Muscle of leg (tissue), 11 donors: ENCODE measurements around the gene BLVRA. TPM values are rescaled to one million over a fixed set of nuclear protein-coding genes. Genes with fewer than 3 reads are reported as not detected.
A peak's percentile ranks its signal among the peaks of the same experiment; 100 is the strongest.
"Not testable (repeated sequence)": the region's sequence is repeated elsewhere in the genome, so short reads cannot be mapped to it uniquely, and the experiment has no call there.

ENCODE experiments used
- DNase-seq: peaks from one replicate; pipeline ENCODE4 v3.0.0; 2013
- H3K27ac ChIP-seq: one replicate; pipeline ENCODE4 v1.5.1; 2013; ENCODE audit warnings: mild to moderate bottlenecking, low read length, control low read depth
- H3K27me3 ChIP-seq: one replicate; pipeline ENCODE4 v1.6.1; 2013; ENCODE audit warnings: low read length; ENCODE audit not compliant: control insufficient read depth, insufficient read depth
- H3K36me3 ChIP-seq: one replicate; pipeline ENCODE4 v1.6.1; 2013; ENCODE audit warnings: low read length; ENCODE audit not compliant: control insufficient read depth, insufficient read depth
- H3K4me1 ChIP-seq: one replicate; pipeline ENCODE4 v1.6.1; 2013; ENCODE audit warnings: low read length; ENCODE audit not compliant: control insufficient read depth, insufficient read depth
- H3K4me3 ChIP-seq: one replicate; pipeline ENCODE4 v1.5.1; 2013; ENCODE audit warnings: low read length, control low read depth
- H3K9me3 ChIP-seq: replicated peaks from 2 replicates; pipeline ENCODE4 v1.6.1; 2013; ENCODE audit warnings: low read depth, low read length; ENCODE audit not compliant: control insufficient read depth
- WGBS: methylation state at CpG from one replicate; pipeline ENCODE4 v1.1.5; 2013; ENCODE audit warnings: missing lambda C conversion rate; ENCODE audit not compliant: insufficient coverage; 5-methylcytosine and 5-hydroxymethylcytosine counted together
- polyA plus RNA-seq, 8 donors: library from polyadenylated mRNA; unstranded; fragments of 120-200 nt; gene quantifications; one replicate each; pipeline versions ENCODE4 v1.2.1 to v1.2.3, GENCODE V29; 2013; ENCODE audit warnings: inconsistent platforms in 1 of 8, low replicate concordance in 1 of 8; ENCODE audit not compliant: insufficient read length in 8 of 8, insufficient read depth in 1 of 8
- total RNA-seq: library from RNA; stranded (reverse); fragments of 120-200 nt; gene quantifications from one replicate; pipeline ENCODE4 v1.2.4, GENCODE V29; 2013

BLVRA gene
- total and polyA plus RNA-seq, 9 donors, result 22.9 to 39.5 (median 36.3) TPM

DNA sequence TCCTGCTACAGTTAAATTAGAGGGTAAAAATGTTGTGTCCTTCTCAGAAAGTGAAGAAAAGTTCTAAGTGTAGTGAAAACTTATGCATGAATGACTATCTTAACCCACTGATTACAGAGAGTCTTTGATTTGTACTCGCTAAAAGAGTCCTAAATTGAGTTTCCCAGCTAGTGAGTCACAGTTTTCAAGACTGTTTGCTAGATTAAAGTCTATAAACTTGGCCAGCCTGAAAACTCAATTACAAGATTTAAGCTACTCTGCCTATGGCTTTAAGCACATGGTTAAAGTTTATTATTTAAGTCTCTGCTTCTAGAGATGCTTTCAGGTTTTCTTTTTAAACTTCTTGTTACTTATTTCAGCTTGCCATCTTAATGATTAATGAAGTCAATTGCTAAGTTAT, 66.5 kb downstream of the BLVRA start:
- no peaks in the 10 kb centered on the region for H3K4me1 ChIP-seq
- H3K27me3 ChIP-seq, result peaks cover 10% of the 10 kb centered on the region
- H3K4me3 ChIP-seq, result no peak overlapping the region
- H3K27ac ChIP-seq, result no peak overlapping the region
- DNase-seq, result no peak
- H3K9me3 ChIP-seq, result no peaks in the 10 kb centered on the region
- no CpG with 5 or more reads among the region's 1 CpG for WGBS
- H3K36me3 ChIP-seq, result no peaks in the 10 kb centered on the region

DNA sequence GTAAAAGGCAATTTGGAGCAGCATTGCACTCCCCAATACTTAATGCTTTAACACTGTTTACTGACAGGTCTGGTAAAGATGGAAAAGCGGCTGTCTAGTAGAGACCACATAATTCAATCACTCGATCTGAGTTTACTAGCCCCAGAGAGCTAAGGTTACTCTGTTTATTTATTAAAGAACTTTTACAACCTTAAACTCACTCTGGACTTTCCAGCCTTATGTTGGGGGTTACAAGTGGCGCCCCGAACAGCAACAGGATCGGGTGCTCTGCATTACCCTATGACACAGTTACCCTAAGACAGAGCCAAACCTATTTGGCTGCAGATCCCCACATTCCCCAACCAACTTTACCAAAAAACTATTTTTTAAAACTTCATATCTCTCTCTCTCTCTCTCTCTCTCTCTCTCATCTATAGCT, 66.9 kb downstream of the BLVRA start:
- Histone ChIP-seq H3K27ac (no peak overlapping the region), H3K9me3 (no peaks in the 10 kb centered on the region), H3K4me1 (no peaks in the 10 kb centered on the region), H3K27me3 (peaks cover 10% of the 10 kb centered on the region), H3K36me3 (no peaks in the 10 kb centered on the region), H3K4me3 (no peak overlapping the region)
- DNase-seq, result no peak
- WGBS, result 70% methylated on average over 2 of the region's 5 CpGs

GRCh38 chr7:43830917-43831316, 72.4 kb downstream of the BLVRA start:
- H3K27ac ChIP-seq, H3K36me3 ChIP-seq, H3K4me3 ChIP-seq, H3K4me1 ChIP-seq, DNase-seq, H3K27me3 ChIP-seq, H3K9me3 ChIP-seq: not testable (repeated sequence)

- peak; percentile 18 for DNase-seq
- no peaks in the 10 kb centered on the region for H3K36me3 ChIP-seq
- no peaks in the 10 kb centered on the region for H3K27me3 ChIP-seq
- no peak overlapping the region for H3K27ac ChIP-seq
- peaks cover 3% of the 10 kb centered on the region for H3K9me3 ChIP-seq
- peaks cover 2% of the 10 kb centered on the region for H3K4me1 ChIP-seq
- WGBS, result 80% methylated on average over 3 of the region's 8 CpGs
- no peak overlapping the region for H3K4me3 ChIP-seq
Measured at GRCh38 chr7:43834463-43835251, 76.2 kb downstream of the BLVRA start.

DNA sequence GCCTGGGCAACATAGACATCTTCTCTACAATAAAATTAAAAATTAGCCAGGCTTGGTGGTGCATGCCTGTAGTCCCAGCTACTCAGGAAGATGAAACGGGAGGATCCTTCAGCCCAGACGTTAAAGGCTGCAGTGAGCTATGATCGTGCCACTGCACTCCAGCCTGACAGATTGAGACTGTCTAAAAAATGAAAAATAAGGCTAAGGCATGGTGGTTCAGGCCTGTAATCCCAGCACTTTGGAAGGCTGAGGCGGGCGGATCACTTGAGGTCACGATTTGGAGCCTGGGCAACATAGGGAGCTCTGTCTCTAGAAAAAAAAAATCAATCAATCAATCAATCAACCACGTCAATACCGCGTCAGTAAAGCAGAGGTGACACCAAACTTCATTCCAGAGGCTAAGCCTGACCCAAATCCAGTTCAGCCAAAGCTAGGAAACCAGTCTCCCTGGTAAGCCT, 79.8 kb downstream of the BLVRA start:
- Histone ChIP-seq H3K36me3 (no peaks in the 10 kb centered on the region), H3K4me1 (peaks cover 2% of the 10 kb centered on the region), H3K9me3 (no peaks in the 10 kb centered on the region), H3K27ac (no peak overlapping the region), H3K27me3 (no peaks in the 10 kb centered on the region), H3K4me3 (no peak overlapping the region)
- no peak for DNase-seq
- WGBS, result 91% methylated on average over 4 of the region's 9 CpGs

GRCh38 chr7:43843296-43843695, 84.8 kb downstream of the BLVRA start:
- H3K36me3 ChIP-seq, result no peaks in the 10 kb centered on the region
- H3K9me3 ChIP-seq, result no peaks in the 10 kb centered on the region
- DNase-seq, result no peak
- no peak overlapping the region for H3K27ac ChIP-seq
- H3K27me3 ChIP-seq, result no peaks in the 10 kb centered on the region
- 95% methylated on average over 3 of the region's 4 CpGs for WGBS
- H3K4me3 ChIP-seq, result no peak overlapping the region
- peaks cover 2% of the 10 kb centered on the region for H3K4me1 ChIP-seq

DNA sequence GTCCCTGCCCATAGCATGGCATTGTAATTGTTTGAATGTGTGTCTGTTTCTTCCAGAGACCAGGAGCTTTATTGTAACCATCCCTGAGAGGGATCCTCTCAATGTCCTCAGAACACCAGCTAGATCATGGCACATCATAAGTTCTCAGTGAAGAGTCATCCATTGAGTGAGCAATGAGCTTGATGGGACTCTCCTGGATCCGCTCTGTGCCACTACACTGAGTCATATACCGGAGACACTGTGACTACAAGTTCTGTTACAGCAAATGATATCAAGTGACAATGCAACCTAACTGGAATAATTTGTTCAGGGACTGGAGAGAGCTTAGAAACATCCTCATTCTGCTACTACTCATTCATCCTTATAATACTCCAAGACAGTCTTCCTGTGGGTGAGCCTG, 85.8 kb downstream of the BLVRA start:
- Histone ChIP-seq H3K4me1 (no peaks in the 10 kb centered on the region), H3K4me3 (no peak overlapping the region), H3K27me3 (no peaks in the 10 kb centered on the region), H3K27ac (no peak overlapping the region), H3K9me3 (no peaks in the 10 kb centered on the region), H3K36me3 (no peaks in the 10 kb centered on the region)
- no CpG with 5 or more reads among the region's 2 CpGs for WGBS
- DNase-seq, result no peak

DNA sequence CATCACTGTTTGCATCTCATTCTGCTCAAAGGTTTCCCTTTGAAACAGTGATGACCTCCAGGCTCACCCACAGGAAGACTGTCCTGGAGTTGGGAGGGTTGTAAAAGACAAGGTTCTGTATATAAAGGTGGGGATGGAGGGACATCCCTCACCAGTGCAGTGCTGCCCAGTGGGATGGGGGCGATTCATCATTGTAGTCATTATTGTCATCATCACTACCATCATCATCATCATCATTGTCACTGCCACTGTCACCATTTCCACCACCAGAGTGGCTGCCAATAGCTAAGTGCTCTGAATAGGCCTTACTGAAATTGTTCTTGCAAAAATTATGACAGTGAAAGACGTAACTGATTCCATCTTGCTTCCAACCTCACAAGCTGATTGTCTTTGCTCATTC, 86.2 kb downstream of the BLVRA start:
- no CpG with 5 or more reads among the region's 2 CpGs for WGBS

DNA sequence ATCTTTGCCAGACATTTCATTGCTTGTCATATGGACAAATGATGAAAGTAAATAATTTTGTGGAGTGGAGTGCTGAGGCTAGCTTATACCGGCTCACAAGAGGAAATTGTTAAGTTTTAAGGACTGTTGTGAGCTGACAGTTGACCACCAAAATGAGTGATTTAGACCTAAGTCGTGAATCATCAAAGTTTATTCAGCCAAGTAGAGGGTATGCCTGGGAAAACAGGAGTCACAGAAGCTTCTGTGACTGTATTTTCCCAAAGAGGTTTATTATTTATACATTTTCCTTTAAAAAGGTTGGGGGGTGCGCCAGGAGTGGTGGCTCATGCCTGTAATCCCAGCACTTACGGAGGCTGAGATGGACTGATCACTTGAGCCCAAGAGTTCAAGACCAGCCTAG, 89.0 kb downstream of the BLVRA start:
- Histone ChIP-seq H3K27ac (no peak overlapping the region), H3K36me3 (no peaks in the 10 kb centered on the region), H3K27me3 (no peaks in the 10 kb centered on the region), H3K9me3 (no peaks in the 10 kb centered on the region), H3K4me3 (no peak overlapping the region), H3K4me1 (no peaks in the 10 kb centered on the region)
- no peak for DNase-seq
- 46% methylated on average over 2 of the region's 4 CpGs for WGBS

More for the DNA sequence above, 86.2 kb downstream of the BLVRA start:
- H3K36me3 ChIP-seq, result no peaks in the 10 kb centered on the region
- DNase-seq, result no peak
- no peaks in the 10 kb centered on the region for H3K27me3 ChIP-seq
- H3K27ac ChIP-seq, result no peak overlapping the region
- no peaks in the 10 kb centered on the region for H3K9me3 ChIP-seq
- H3K4me1 ChIP-seq, result no peaks in the 10 kb centered on the region
- H3K4me3 ChIP-seq, result no peak overlapping the region

DNA sequence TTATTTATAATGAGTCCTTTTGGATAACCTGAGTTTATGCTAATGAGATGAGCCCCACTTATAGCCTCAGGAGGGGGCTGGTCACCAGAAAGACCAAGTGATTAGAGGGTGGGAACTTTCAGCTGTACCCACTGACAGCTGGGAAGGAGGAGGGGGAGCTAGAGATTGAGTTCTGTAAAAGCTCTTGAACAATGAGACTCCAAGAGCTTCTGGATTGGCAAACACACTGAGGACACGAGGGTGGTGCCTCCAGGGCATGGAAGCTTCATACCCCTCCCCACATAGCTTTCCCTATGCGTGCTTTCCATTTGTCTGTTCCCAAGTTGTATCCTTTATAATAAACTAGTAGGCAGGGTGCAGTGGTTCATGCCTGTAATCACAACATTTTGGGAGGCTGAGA, 90.6 kb downstream of the BLVRA start:
- no peaks in the 10 kb centered on the region for H3K9me3 ChIP-seq
- 38% methylated on average over 1 of the region's 2 CpGs for WGBS
- H3K27me3 ChIP-seq, result no peaks in the 10 kb centered on the region
- no peak overlapping the region for H3K27ac ChIP-seq
- no peaks in the 10 kb centered on the region for H3K4me1 ChIP-seq
- no peak overlapping the region for H3K4me3 ChIP-seq
- no peaks in the 10 kb centered on the region for H3K36me3 ChIP-seq
- DNase-seq, result no peak
